Panc1 (cell line): Measurements from ENCODE around the gene TRIM23.
"Not testable (repeated sequence)": the region's sequence is repeated elsewhere in the genome, so short reads cannot be mapped to it uniquely, and the experiment has no call there.

Experiments
- CTCF ChIP-seq: fragments of 450-650 bp; IDR thresholded peaks from 2 replicates; pipeline ENCODE4 v1.5.1; 2017; ENCODE audit warnings: mild to moderate bottlenecking
- POLR2AphosphoS5 ChIP-seq: IDR thresholded peaks from 2 replicates; pipeline ENCODE4 v1.6.1; 2012; ENCODE audit warnings: mild to moderate bottlenecking, low read depth, low read length, moderate library complexity
- SIN3A ChIP-seq: IDR thresholded peaks from 2 replicates; pipeline ENCODE4 v1.6.1; 2012; ENCODE audit warnings: low read depth, mild to moderate bottlenecking, low read length, moderate library complexity, borderline replicate concordance; ENCODE audit not compliant: insufficient read depth
- TCF7L2 ChIP-seq: IDR thresholded peaks from 2 replicates; pipeline ENCODE4 v1.6.1; 2011; ENCODE audit warnings: mild to moderate bottlenecking, low read depth, low read length, inconsistent platforms
- TF ChIP-seq, protein P1 (sequence below), 2 experiments: IDR thresholded peaks; 2 replicates each; pipeline ENCODE4 v1.6.1; 2011 to 2012; ENCODE audit warnings: low read depth in 2 of 2, control low read depth in 1 of 2, low read length in 1 of 2, mild to moderate bottlenecking in 1 of 2, moderate library complexity in 1 of 2; ENCODE audit not compliant: insufficient read depth in 1 of 2

DNA sequence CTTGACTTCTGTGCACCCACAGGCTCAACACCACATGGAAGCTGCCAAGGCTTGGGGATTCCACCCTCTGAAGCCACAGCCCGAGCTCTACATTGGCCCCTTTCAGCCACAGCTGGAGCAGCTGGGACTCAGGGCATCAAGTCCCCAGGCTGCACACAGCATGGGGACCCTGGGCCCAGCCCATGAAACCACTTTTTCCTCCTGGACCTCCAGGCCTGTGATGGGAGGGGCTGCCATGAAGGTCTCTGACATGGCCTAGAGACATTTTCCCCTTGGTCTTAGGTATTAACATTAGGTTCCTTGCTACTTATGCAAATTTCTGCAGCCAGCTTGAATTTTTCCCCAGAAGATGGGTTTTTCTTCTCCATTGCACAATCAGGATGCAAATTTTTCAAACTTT, 22.4 kb downstream of the TRIM23 start:
- TF ChIP-seq CTCF, SIN3A, POLR2AphosphoS5, TCF7L2: not testable (repeated sequence)
- TF ChIP-seq, protein P1, sequence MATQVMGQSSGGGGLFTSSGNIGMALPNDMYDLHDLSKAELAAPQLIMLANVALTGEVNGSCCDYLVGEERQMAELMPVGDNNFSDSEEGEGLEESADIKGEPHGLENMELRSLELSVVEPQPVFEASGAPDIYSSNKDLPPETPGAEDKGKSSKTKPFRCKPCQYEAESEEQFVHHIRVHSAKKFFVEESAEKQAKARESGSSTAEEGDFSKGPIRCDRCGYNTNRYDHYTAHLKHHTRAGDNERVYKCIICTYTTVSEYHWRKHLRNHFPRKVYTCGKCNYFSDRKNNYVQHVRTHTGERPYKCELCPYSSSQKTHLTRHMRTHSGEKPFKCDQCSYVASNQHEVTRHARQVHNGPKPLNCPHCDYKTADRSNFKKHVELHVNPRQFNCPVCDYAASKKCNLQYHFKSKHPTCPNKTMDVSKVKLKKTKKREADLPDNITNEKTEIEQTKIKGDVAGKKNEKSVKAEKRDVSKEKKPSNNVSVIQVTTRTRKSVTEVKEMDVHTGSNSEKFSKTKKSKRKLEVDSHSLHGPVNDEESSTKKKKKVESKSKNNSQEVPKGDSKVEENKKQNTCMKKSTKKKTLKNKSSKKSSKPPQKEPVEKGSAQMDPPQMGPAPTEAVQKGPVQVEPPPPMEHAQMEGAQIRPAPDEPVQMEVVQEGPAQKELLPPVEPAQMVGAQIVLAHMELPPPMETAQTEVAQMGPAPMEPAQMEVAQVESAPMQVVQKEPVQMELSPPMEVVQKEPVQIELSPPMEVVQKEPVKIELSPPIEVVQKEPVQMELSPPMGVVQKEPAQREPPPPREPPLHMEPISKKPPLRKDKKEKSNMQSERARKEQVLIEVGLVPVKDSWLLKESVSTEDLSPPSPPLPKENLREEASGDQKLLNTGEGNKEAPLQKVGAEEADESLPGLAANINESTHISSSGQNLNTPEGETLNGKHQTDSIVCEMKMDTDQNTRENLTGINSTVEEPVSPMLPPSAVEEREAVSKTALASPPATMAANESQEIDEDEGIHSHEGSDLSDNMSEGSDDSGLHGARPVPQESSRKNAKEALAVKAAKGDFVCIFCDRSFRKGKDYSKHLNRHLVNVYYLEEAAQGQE (IDR thresholded peaks at IDR 0.05; ENCODE audit: insufficient read depth in 1 of 2, low read depth in 2 of 2, low read length in 1 of 2), result not testable (repeated sequence)
